PC-9 (cell line): ENCODE results near the gene ACAP3. TPM values are rescaled to one million over a fixed set of nuclear protein-coding genes. Genes with fewer than 3 reads are reported as not detected.

Source experiments
- BruUV-seq: library from RNA; stranded (reverse); fragments of 400-500 nt; replicated peaks from 2 replicates; lab custom pipeline; 2021; lab: Mats Ljungman, UMichigan
- CTCF ChIA-PET: fragments of 300-600 bp; sonication (Branson Sonifier 250); formaldehyde crosslinking; loops from one replicate; lab custom pipeline; 2022; ENCODE audit warnings: antibody characterized with exemption; lab: Charles Lee
- POLR2A ChIA-PET: fragments of 300-600 bp; sonication (Branson Sonifier 250); formaldehyde crosslinking; loops from one replicate; lab custom pipeline; 2022; ENCODE audit warnings: antibody characterized with exemption; ENCODE audit not compliant: unreplicated experiment; lab: Charles Lee
- DNase-seq, 2 experiments: peaks; one replicate each; pipeline versions ENCODE4 v3.0.0 to v3.0.0-alpha.2; 2015 to 2022; ENCODE audit warnings: mixed read lengths in 1 of 2
- H2AFZ ChIP-seq: fragments of 200-600 bp; sonication (generic); 2 replicates; pipeline ENCODE4 v1.8.1; 2017; ENCODE audit warnings: antibody characterized with exemption
- H3F3A ChIP-seq: fragments of 200-600 bp; sonication (generic); 2 replicates; pipeline ENCODE4 v1.8.1; 2017; ENCODE audit warnings: antibody characterized with exemption, mild to moderate bottlenecking, low read depth; ENCODE audit not compliant: insufficient read depth
- H3K27ac ChIP-seq: fragments of 200-600 bp; sonication (generic); 2 replicates; pipeline ENCODE4 v1.6.1; 2016; ENCODE audit warnings: mixed run types
- H3K27me3 ChIP-seq: fragments of 200-600 bp; sonication (generic); 2 replicates; pipeline ENCODE4 v1.6.1; 2016; ENCODE audit warnings: low read depth, mixed run types; ENCODE audit not compliant: insufficient read depth
- H3K36me3 ChIP-seq: fragments of 200-600 bp; sonication (generic); 2 replicates; pipeline ENCODE4 v1.6.1; 2016; ENCODE audit warnings: low read depth, mixed run types
- H3K4me1 ChIP-seq: fragments of 200-600 bp; sonication (generic); replicated peaks from 2 replicates; pipeline ENCODE4 v1.6.1; 2016; ENCODE audit warnings: mixed run types; ENCODE audit not compliant: insufficient read depth
- H3K4me2 ChIP-seq: fragments of 200-600 bp; sonication (generic); 2 replicates; pipeline ENCODE4 v1.6.1; 2017; ENCODE audit warnings: mixed run types
- H3K4me3 ChIP-seq: fragments of 200-600 bp; sonication (generic); 2 replicates; pipeline ENCODE4 v1.6.1; 2016; ENCODE audit warnings: mixed run types
- H3K79me2 ChIP-seq: fragments of 200-600 bp; sonication (generic); 2 replicates; pipeline ENCODE4 v1.6.1; 2017; ENCODE audit warnings: low read depth, mixed run types
- H3K9me2 ChIP-seq: fragments of 200-600 bp; sonication (generic); 2 replicates; pipeline ENCODE4 v1.8.1; 2017; ENCODE audit warnings: mild to moderate bottlenecking; ENCODE audit not compliant: insufficient read depth
- H3K9me3 ChIP-seq: fragments of 200-600 bp; sonication (generic); 2 replicates; pipeline ENCODE4 v1.8.1; 2016; ENCODE audit warnings: low read depth; ENCODE audit not compliant: insufficient read depth
- H4K20me1 ChIP-seq: fragments of 200-600 bp; sonication (generic); 2 replicates; pipeline ENCODE4 v1.8.1; 2017; ENCODE audit not compliant: insufficient read depth
- CTCF ChIP-seq: fragments of 200-600 bp; sonication (generic); conservative IDR thresholded peaks from 2 replicates; pipeline ENCODE4 v1.6.1; 2017; ENCODE audit warnings: mixed run types, antibody characterized with exemption, mild to moderate bottlenecking, moderate library complexity
- EZH2 ChIP-seq: fragments of 200-600 bp; sonication (generic); IDR thresholded peaks from 2 replicates; pipeline ENCODE4 v1.8.0; 2017; ENCODE audit warnings: antibody characterized with exemption, low read depth
- intact Hi-C: fragments of 100-400 bp; cut with micrococcal nuclease; formaldehyde crosslinking; loops from one replicate; pipeline ENCODE4 v1.10.0; 2022; ENCODE audit not compliant: unreplicated experiment
- total RNA-seq: library from RNA; stranded (reverse); gene quantifications from 2 replicates; pipeline ENCODE4 v1.2.3, GENCODE V29; 2021

ACAP3 gene
- total RNA-seq, 1 experiment from 2014 or later: 54.8 TPM

DNA sequence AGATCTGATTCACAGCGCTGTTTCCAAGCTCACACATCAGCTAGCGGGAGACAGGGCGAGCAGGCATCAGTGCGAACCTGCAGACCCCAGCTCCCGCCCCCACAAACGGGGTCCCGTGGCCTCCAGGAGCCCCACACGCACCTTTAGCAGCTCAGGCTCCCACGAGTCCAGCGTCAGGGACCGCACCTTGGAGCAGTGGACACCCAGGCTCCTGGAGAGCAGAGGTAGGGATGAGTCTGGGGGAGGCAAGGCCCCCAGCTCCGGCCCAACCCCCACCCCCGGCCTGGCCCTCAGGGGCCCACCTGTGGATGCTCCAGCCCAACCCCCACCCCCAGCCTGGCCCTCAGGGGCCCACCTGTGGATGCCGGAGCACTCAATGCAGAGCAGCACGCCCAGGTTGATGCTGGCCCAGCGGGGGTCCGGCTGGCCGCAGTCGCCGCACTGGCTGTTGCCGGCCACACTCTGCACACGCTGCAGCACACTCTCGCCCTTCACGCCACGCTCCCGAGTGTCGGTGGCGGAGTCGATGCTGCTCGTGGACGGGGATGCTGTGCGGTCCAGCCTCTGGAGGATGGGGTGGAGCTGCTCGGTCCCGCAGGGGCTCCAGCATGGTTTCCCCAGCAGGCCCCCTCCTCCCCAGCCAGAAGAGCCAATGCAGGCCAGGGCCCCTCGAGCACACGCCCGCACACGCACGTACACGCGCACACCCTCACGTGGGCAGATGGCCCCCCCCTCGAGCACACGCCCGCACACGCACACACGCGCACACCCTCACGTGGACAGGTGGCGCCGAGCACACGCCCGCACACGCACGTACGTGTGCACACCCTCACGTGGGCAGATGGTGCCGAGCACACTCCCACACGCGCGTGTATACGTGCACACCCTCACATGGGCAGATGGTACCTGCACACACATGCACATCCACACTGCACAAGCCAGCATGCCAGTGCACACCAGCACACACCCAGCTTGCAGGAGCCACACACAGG, 11.4 kb downstream of the ACAP3 start:
- no peaks in the 10 kb centered on the region for H3K9me3 ChIP-seq
- no peak for TF ChIP-seq EZH2
- no peak for TF ChIP-seq CTCF
- no TSS peak for BruUV-seq
- DNase-seq: no peak
- peaks cover 4% of the 10 kb centered on the region for H3K4me1 ChIP-seq
- no peaks in the 10 kb centered on the region; the same call in 1 of the 2 replicates for H4K20me1 ChIP-seq
- no peak overlapping the region for H3K4me3 ChIP-seq
- no peaks in the 10 kb centered on the region for H3K79me2 ChIP-seq
- no peaks in the 10 kb centered on the region for H3K36me3 ChIP-seq
- H3K9me2 ChIP-seq: no peaks in the 10 kb centered on the region
- no peaks in the 10 kb centered on the region for H3K27me3 ChIP-seq
- intact Hi-C loops: no loop called here
- no peak overlapping the region for H3K4me2 ChIP-seq
- POLR2A ChIA-PET: no interaction called here
- no peak overlapping the region for H3K27ac ChIP-seq
- no peak overlapping the region for H2AFZ ChIP-seq
- no peaks in the 10 kb centered on the region for H3F3A ChIP-seq
- CTCF ChIA-PET: no interaction called here

- intact Hi-C loops: no loop called here
- H3K27ac ChIP-seq: no peak overlapping the region
- CTCF ChIA-PET: no interaction called here
- no peaks in the 10 kb centered on the region for H3K27me3 ChIP-seq
- no peak for DNase-seq
- no peaks in the 10 kb centered on the region for H3F3A ChIP-seq
- POLR2A ChIA-PET: no interaction called here
- no peak overlapping the region for H2AFZ ChIP-seq
- H3K4me3 ChIP-seq: no peak overlapping the region
- no peaks in the 10 kb centered on the region for H3K36me3 ChIP-seq
- no peak for TF ChIP-seq EZH2
- TF ChIP-seq CTCF: no peak
- H3K4me1 ChIP-seq: peaks cover 14% of the 10 kb centered on the region
- H3K4me2 ChIP-seq: no peak overlapping the region
- H4K20me1 ChIP-seq: no peaks in the 10 kb centered on the region; the same call in 1 of the 2 replicates
- no TSS peak for BruUV-seq
- H3K9me3 ChIP-seq: no peaks in the 10 kb centered on the region
- H3K9me2 ChIP-seq: no peaks in the 10 kb centered on the region
- no peaks in the 10 kb centered on the region for H3K79me2 ChIP-seq
Observed at GRCh38 chr1:1295154-1295923, 12.4 kb downstream of the ACAP3 start.

DNA sequence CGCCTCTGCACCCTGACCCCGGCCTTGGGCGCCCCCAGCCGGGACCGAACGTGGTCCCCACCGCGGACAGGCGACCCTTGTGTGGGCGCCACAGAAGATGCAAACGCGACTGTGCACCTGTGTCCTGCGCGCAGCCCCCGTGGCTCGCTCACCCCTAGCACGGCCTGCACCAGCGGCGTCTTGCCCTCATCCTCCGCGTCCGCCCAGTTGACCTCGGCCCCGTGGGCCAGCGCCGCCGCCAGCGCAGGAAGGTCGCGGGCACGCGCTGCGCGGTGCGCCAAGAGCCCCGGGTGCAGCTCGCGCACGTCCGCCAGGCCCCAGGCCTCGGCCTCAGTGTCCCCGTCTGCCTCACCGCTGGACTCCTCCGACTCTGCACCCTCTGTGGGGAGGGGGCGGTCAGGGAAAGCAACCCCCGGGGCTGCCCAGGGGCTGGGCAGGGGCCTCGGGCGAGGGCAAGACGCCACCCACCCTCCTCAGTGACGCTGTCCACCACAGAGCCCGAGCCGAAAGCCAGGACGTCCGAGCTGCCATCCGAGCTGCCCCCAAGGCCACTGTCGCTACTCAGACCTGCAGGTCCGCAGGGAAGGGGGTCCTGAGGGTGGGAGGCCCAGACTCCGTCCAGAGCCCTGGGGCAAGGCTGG, 13.4 kb downstream of the ACAP3 start:
- no TSS peak for BruUV-seq
- H3F3A ChIP-seq: no peaks in the 10 kb centered on the region

More for the DNA sequence above, 13.4 kb downstream of the ACAP3 start:
- intact Hi-C loops: loop anchor here (5.0 kb wide), 1 partner anchor 312 kb away; the partner anchor contains the start of gene PERM1
- DNase-seq: no peak
- Histone ChIP-seq H3K4me2 (no peak overlapping the region), H3K27me3 (no peaks in the 10 kb centered on the region), H3K4me3 (no peak overlapping the region), H2AFZ (no peak overlapping the region), H3K79me2 (no peaks in the 10 kb centered on the region), H3K9me2 (no peaks in the 10 kb centered on the region), H3K9me3 (no peaks in the 10 kb centered on the region), H3K27ac (no peak overlapping the region), H3K4me1 (peaks cover 16% of the 10 kb centered on the region), H4K20me1 (no peaks in the 10 kb centered on the region), H3K36me3 (no peaks in the 10 kb centered on the region)
- ChIA-PET POLR2A (no interaction called here), CTCF (no interaction called here)
- no peak for TF ChIP-seq CTCF
- no peak for TF ChIP-seq EZH2
